K562 (cell line): ENCODE results near the gene PLA2G4C.

Experiments
- YY1 ChIP-seq, 3 experiments: IDR thresholded peaks; 2 replicates each; pipeline ENCODE4 v1.6.1; 2011; ENCODE audit warnings: low read length in 2 of 3, mild to moderate bottlenecking in 2 of 3, moderate library complexity in 2 of 3, borderline replicate concordance in 1 of 3, control low read depth in 1 of 3, low read depth in 1 of 3; ENCODE audit not compliant: insufficient read depth in 3 of 3, insufficient replicate concordance in 2 of 3, control insufficient read depth in 1 of 3, insufficient read length in 1 of 3; ENCODE audit errors: extremely low read depth in 1 of 3
- ZNF239 ChIP-seq: fragments of 250-450 bp; sonication (Bioruptor Pico); IDR thresholded peaks from 2 replicates; pipeline ENCODE4 v1.4.0; 2020; ENCODE audit warnings: mild to moderate bottlenecking

DNA sequence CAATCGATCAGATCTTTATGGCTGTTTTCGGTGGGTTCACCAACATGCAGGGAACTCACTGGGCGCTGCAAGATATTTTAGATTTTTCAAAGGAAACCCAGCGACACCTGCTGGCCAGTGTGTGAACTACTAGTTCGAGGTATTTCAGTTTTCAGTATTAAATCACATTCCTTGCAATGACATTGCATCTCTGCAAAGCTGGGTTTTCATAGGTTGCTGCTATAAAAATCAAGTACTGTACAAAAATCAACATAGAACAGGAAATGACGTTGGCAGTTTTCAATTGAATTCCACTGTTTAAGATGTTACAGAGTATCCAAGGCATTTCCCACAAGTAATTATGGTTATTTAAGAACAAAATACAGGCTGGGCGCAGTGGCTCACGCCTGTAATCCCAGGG, 41.9 kb upstream of the PLA2G4C start:
- TF ChIP-seq ZNF239 (CRISPR knock-in tag) (no peak), YY1 (IDR thresholded peaks at IDR 0.05; ENCODE audit: borderline replicate concordance in 1 of 3, control insufficient read depth in 1 of 3, extremely low read depth in 1 of 3, insufficient read depth in 3 of 3, insufficient read length in 1 of 3, insufficient replicate concordance in 2 of 3, low read depth in 1 of 3, low read length in 2 of 3) (no peak)
